Caco-2 (cell line): ENCODE data around the gene TFPT. TPM values are rescaled to one million over a fixed set of nuclear protein-coding genes. Genes with fewer than 3 reads are reported as not detected.

Experiments
- Bru-seq: library from RNA; stranded (reverse); fragments of 400-500 nt; gene quantifications from one replicate; lab custom pipeline; 2021; lab: Mats Ljungman, UMichigan
- BruChase-seq, 2 experiments: library from RNA; stranded (reverse); fragments of 400-500 nt; gene quantifications; one replicate each; lab custom pipeline; 2021; lab: Mats Ljungman, UMichigan
- BruUV-seq: library from RNA; stranded (reverse); fragments of 400-500 nt; replicated peaks from 2 replicates; lab custom pipeline; 2021; lab: Mats Ljungman, UMichigan
- CTCF ChIA-PET: fragments of 300-600 bp; sonication (Branson Sonifier 250); formaldehyde crosslinking; loops from one replicate; lab custom pipeline; 2022; ENCODE audit warnings: antibody characterized with exemption; lab: Charles Lee
- POLR2A ChIA-PET: fragments of 300-600 bp; sonication (Branson Sonifier 250); formaldehyde crosslinking; loops from one replicate; lab custom pipeline; 2022; ENCODE audit warnings: antibody characterized with exemption; lab: Charles Lee
- DNase-seq, 2 experiments: peaks; one replicate each; pipeline versions ENCODE4 v3.0.0 to v3.0.0-alpha.2; 2020 to 2022
- H3K27me3 ChIP-seq: replicated peaks from 2 replicates; pipeline ENCODE4 v1.6.0; 2011; ENCODE audit warnings: low read length; ENCODE audit not compliant: control insufficient read depth, insufficient read depth
- H3K36me3 ChIP-seq: 2 replicates; pipeline ENCODE4 v1.5.1; 2011; ENCODE audit warnings: low read length; ENCODE audit not compliant: control insufficient read depth, insufficient read depth
- H3K4me1 ChIP-seq: fragments of 250-450 bp; sonication (Bioruptor Pico); 2 replicates; pipeline ENCODE4 v1.5.1; 2020; ENCODE audit warnings: mild to moderate bottlenecking
- H3K4me3 ChIP-seq: 2 replicates; pipeline ENCODE4 v1.5.1; 2011; ENCODE audit warnings: low read depth, mild to moderate bottlenecking, control low read depth, low read length
- H3K9me3 ChIP-seq: fragments of 250-450 bp; sonication (Bioruptor Pico); 2 replicates; pipeline ENCODE4 v1.5.1; 2020; ENCODE audit warnings: mild to moderate bottlenecking, moderate library complexity
- H3K27ac Mint-ChIP-seq: one replicate; pipeline ENCODE4 v1.8.0; 2022; ENCODE audit warnings: mixed read lengths; ENCODE audit not compliant: unreplicated experiment
- H3K27me3 Mint-ChIP-seq: one replicate; pipeline ENCODE4 v1.8.0; 2022; ENCODE audit warnings: mixed read lengths; ENCODE audit not compliant: insufficient read depth, unreplicated experiment
- H3K36me3 Mint-ChIP-seq: one replicate; pipeline ENCODE4 v1.8.0; 2022; ENCODE audit warnings: mild to moderate bottlenecking, mixed read lengths; ENCODE audit not compliant: insufficient read depth, unreplicated experiment
- H3K4me1 Mint-ChIP-seq: one replicate; pipeline ENCODE4 v1.8.0; 2022; ENCODE audit warnings: low read depth, mixed read lengths; ENCODE audit not compliant: unreplicated experiment
- H3K4me3 Mint-ChIP-seq: one replicate; pipeline ENCODE4 v1.8.0; 2022; ENCODE audit warnings: mild to moderate bottlenecking, moderate library complexity, mixed read lengths; ENCODE audit not compliant: unreplicated experiment
- H3K9me3 Mint-ChIP-seq: one replicate; pipeline ENCODE4 v1.8.0; 2022; ENCODE audit warnings: mixed read lengths; ENCODE audit not compliant: unreplicated experiment
- intact Hi-C: fragments of 100-400 bp; cut with micrococcal nuclease; formaldehyde crosslinking; loops from one replicate; pipeline ENCODE4 v1.10.0; 2022; ENCODE audit not compliant: unreplicated experiment
- long read RNA-seq: library from polyadenylated mRNA; stranded (forward); transcript quantifications from one replicate; pipeline ENCODE4 v2.0.0, GENCODE V29; 2022
- total RNA-seq: library from RNA; stranded (reverse); gene quantifications from 2 replicates; pipeline ENCODE4 v1.2.3, GENCODE V29; 2022
- TF ChIP-seq, protein P1 (sequence below), 2 experiments: fragments of 200-600 bp in 1 of 2; IDR thresholded peaks; 1 replicate in 1 of 2; 2 replicates in 1 of 2; pipeline versions ENCODE4 v1.5.1 to v1.8.0; 2011 to 2022; ENCODE audit warnings: antibody characterized with exemption in 1 of 2, control low read depth in 1 of 2, inconsistent platforms in 1 of 2, low read depth in 1 of 2, low read length in 1 of 2, mild to moderate bottlenecking in 1 of 2, moderate library complexity in 1 of 2; ENCODE audit not compliant: insufficient read depth in 1 of 2, severe bottlenecking in 1 of 2, unreplicated experiment in 1 of 2

TFPT gene, protein sequence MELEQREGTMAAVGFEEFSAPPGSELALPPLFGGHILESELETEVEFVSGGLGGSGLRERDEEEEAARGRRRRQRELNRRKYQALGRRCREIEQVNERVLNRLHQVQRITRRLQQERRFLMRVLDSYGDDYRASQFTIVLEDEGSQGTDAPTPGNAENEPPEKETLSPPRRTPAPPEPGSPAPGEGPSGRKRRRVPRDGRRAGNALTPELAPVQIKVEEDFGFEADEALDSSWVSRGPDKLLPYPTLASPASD
- total RNA-seq (23.0 and 26.0 TPM in 2 replicates), Bru-seq, nascent RNA (percentile 59 among the genes with signal in this experiment), BruChase-seq, experiment 1, labeled RNA remaining after a 2-hour chase (percentile 57 among the genes with signal in this experiment), BruChase-seq, experiment 2, labeled RNA remaining after a 6-hour chase (percentile 60 among the genes with signal in this experiment)
- long read RNA-seq, transcript TFPT-203 (6 exons, 1,205 nt) = major isoform, 25 of 30 reads
- long read RNA-seq, partial matches to known transcripts = 1 of 30 reads
- long read RNA-seq, other reads (novel, unspliced or antisense) = 2 of 30 reads

DNA sequence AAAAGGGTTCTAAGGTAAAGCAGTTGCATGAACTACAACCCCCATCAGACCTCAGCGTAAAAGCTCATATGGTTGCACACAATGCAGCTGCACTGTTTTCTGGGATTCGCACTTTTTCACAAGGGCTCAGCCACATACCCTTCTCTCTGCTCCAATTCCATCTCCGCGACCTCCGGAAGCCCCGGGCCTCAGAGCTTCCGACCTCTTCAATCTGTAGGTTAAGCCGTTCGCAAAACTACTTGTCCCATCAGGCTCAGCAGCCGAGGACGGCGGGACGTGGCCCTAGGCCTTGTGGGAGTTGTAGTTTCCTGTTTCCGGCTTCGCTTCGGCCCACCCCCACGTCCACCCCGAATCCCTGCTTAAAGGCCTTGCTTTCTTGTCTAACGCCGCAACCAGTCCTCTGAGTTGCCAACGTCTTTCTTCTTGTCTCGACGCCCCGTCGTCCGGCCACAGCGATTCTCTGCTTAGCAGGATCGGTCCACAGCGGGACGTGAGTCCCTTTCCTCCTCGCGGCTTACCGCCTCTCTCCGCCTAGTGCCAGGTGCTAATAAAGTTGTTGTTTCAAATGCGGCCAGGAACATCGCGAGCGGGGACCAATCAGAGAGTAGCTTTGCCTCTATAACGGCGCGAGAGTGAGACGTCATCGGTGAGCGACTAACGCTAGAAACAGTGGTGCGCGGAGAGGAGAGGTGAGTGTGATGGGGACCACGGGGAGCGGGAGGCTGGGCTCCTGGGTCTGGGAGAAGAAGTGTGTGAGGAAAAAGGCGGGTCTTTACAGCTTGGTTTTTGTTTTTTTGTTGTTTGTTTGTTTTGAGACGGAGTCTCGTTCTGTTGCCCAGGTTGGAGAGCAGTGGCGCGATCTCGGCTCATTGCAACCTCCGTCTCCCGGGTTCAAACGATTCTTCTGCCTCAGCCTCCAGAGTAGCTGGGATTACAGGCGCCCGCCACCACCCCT is at the start of gene TFPT, which contains the start of gene PRPF31:
TFPT (minus strand) TSS at position 549 of the 955 bp plus-strand sequence; CDS start at position 161, 388 bp downstream.
PRPF31 (plus strand) TSS at position 646 of the 955 bp plus-strand sequence. CDS start 2,525 bp downstream, outside the sequence.
- peak within 1 kb of the TSS; percentile 96 for H3K27ac Mint-ChIP-seq
- H3K27me3 Mint-ChIP-seq = no peaks in the 10 kb centered on the region
- peaks cover 16% of the 10 kb centered on the region for H3K4me1 Mint-ChIP-seq
- H3K27me3 ChIP-seq = no peaks in the 10 kb centered on the region
- peak within 1 kb of the TSS; percentile 95 for H3K4me3 Mint-ChIP-seq
- CTCF ChIA-PET = interaction anchor here (0.6 to 1.2 kb wide), 5 partner anchors 9 to 262 kb away, joined by 3 to 5 read pairs (median 3); partner anchors contain the start of gene CNOT3
- peaks cover 3% of the 10 kb centered on the region for H3K36me3 ChIP-seq
- H3K4me3 ChIP-seq = peak within 1 kb of the TSS; percentile 43
- no peaks in the 10 kb centered on the region for H3K9me3 ChIP-seq
- no peaks in the 10 kb centered on the region for H3K9me3 Mint-ChIP-seq
- DNase-seq = peak; percentile 95 to 98
- 0 out of 2 replicates have a peak, but pooled peaks cover 7% of the 10 kb centered on the region for H3K4me1 ChIP-seq
- TF ChIP-seq, protein P1, sequence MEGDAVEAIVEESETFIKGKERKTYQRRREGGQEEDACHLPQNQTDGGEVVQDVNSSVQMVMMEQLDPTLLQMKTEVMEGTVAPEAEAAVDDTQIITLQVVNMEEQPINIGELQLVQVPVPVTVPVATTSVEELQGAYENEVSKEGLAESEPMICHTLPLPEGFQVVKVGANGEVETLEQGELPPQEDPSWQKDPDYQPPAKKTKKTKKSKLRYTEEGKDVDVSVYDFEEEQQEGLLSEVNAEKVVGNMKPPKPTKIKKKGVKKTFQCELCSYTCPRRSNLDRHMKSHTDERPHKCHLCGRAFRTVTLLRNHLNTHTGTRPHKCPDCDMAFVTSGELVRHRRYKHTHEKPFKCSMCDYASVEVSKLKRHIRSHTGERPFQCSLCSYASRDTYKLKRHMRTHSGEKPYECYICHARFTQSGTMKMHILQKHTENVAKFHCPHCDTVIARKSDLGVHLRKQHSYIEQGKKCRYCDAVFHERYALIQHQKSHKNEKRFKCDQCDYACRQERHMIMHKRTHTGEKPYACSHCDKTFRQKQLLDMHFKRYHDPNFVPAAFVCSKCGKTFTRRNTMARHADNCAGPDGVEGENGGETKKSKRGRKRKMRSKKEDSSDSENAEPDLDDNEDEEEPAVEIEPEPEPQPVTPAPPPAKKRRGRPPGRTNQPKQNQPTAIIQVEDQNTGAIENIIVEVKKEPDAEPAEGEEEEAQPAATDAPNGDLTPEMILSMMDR (IDR thresholded peaks at IDR 0.05; ENCODE audit: insufficient read depth in 1 of 2, low read depth in 1 of 2, low read length in 1 of 2, severe bottlenecking in 1 of 2, unreplicated experiment in 1 of 2) = no peak
- H3K36me3 Mint-ChIP-seq = peaks cover 65% of the 10 kb centered on the region
- POLR2A ChIA-PET = interaction anchor here (0.6 to 2.9 kb wide), 5 partner anchors 12 to 74 kb away, joined by 3 to 31 read pairs (median 4); partner anchors contain the start of genes CNOT3, LENG1 and MBOAT7
- intact Hi-C loops = loop anchor here (1.0 kb wide), 3 partner anchors 13 to 75 kb away; partner anchors contain the start of genes CNOT3 and NDUFA3
- TSS peak; percentile 89 for BruUV-seq

DNA sequence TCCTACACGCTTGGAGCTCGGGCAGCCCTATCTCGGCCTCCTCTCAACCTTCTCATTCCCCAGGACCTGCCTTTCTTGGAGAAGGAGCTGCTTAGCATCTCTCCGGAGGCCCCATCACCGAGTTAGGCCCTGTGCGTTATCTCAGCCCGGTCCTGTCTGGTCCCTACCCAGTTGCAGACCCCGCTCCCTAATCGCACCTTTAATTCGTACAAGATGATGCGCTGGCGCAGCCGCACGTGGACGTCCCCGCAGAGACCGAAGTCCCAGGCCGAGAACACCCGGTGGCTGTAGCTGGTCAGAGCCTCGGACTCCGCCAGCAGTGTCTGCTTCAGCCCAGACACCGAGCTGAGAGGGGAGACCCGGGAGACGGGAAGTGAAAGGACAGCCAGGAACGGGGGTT is 49.8 kb upstream of the TFPT start:
- Histone ChIP-seq H3K4me3 (no peak overlapping the region), H3K9me3 (no peaks in the 10 kb centered on the region), H3K36me3 (no peaks in the 10 kb centered on the region), H3K27me3 (no peaks in the 10 kb centered on the region), H3K4me1 (peaks cover 14% of the 10 kb centered on the region)
- Mint-ChIP-seq H3K27me3 (no peaks in the 10 kb centered on the region), H3K4me3 (no peak overlapping the region), H3K27ac (peak overlapping the region; percentile 29), H3K36me3 (peaks cover 55% of the 10 kb centered on the region), H3K9me3 (peaks cover 12% of the 10 kb centered on the region), H3K4me1 (peaks cover 34% of the 10 kb centered on the region)
- intact Hi-C loops = no loop called here
- ChIA-PET POLR2A (no interaction called here), CTCF (interaction anchor here (0.8 to 1.3 kb wide), 2 partner anchors 8 to 68 kb away, joined by 3 to 7 read pairs; no protein-coding TSS in a partner anchor)
- BruUV-seq = no TSS peak
- TF ChIP-seq, protein P1 (IDR thresholded peaks at IDR 0.05; ENCODE audit: insufficient read depth in 1 of 2, low read depth in 1 of 2, low read length in 1 of 2, severe bottlenecking in 1 of 2, unreplicated experiment in 1 of 2) = no peak
- DNase-seq = no peak
